Transverse colon (tissue), 4 donors: ENCODE measurements around the gene CUZD1. TPM values are rescaled to one million over a fixed set of nuclear protein-coding genes. Genes with fewer than 3 reads are reported as not detected.

ENCODE experiments used
- DNase-seq: peaks from one replicate; pipeline ENCODE4 v3.0.0-alpha.2; 2019
- H3K27ac ChIP-seq, 4 donors: fragments of 200-600 bp; sonication (generic); 2 replicates each; pipeline ENCODE4 v1.5.1; 2016 to 2018; ENCODE audit warnings: inconsistent platforms in 4 of 4
- H3K27me3 ChIP-seq: fragments of 200-600 bp; sonication (generic); 2 replicates; pipeline ENCODE4 v1.5.1; 2017; ENCODE audit warnings: inconsistent platforms
- H3K36me3 ChIP-seq, 4 donors: fragments of 200-600 bp; sonication (generic); 2 replicates each; pipeline ENCODE4 v1.5.1; 2017 to 2019; ENCODE audit warnings: inconsistent platforms in 4 of 4
- H3K4me1 ChIP-seq, 4 donors: fragments of 200-600 bp; sonication (generic); 2 replicates each; pipeline ENCODE4 v1.5.1; 2017 to 2020; ENCODE audit warnings: inconsistent platforms in 4 of 4
- H3K4me3 ChIP-seq, 4 donors: fragments of 200-600 bp; sonication (generic); 1 replicate in 1 of 4; 2 replicates in 3 of 4; pipeline versions ENCODE4 v1.5.1 to v1.6.1; 2017 to 2019; ENCODE audit warnings: inconsistent platforms in 4 of 4
- H3K9me3 ChIP-seq, 2 donors: fragments of 200-600 bp; sonication (generic); 2 replicates each; pipeline ENCODE4 v1.5.1; 2017 to 2019; ENCODE audit warnings: inconsistent platforms in 2 of 2
- CTCF ChIP-seq, 5 experiments: fragments of 200-600 bp in 3 of 5; fragments of 450-650 bp in 2 of 5; sonication (generic) in 3 of 5; IDR thresholded peaks; 1 replicate in 2 of 5; 2 replicates in 3 of 5; pipeline ENCODE4 v1.5.1; 2016 to 2017; ENCODE audit warnings: antibody characterized with exemption in 5 of 5, inconsistent platforms in 3 of 5, mild to moderate bottlenecking in 2 of 5, moderate library complexity in 1 of 5
- EP300 ChIP-seq: sonication (generic); formaldehyde crosslinking; IDR thresholded peaks from one replicate; pipeline ENCODE4 v1.6.1; 2017; ENCODE audit warnings: antibody characterized with exemption, low read depth
- POLR2A ChIP-seq: fragments of 450-650 bp; IDR thresholded peaks from one replicate; pipeline ENCODE4 v1.6.1; 2016; ENCODE audit warnings: antibody characterized with exemption, mild to moderate bottlenecking, moderate library complexity
- POLR2AphosphoS5 ChIP-seq, 3 donors: sonication (generic); formaldehyde crosslinking; IDR thresholded peaks; one replicate each; pipeline ENCODE4 v1.6.1; 2016; ENCODE audit warnings: antibody characterized with exemption in 3 of 3
- WGBS, 2 donors: methylation state at CpG; one replicate each; pipeline ENCODE4 v1.1.5; 2018; ENCODE audit warnings: low coverage in 1 of 2; 5-methylcytosine and 5-hydroxymethylcytosine counted together
- in situ Hi-C, 4 donors: fragments of 200-750 bp; cut with MboI; loops; one replicate each; pipeline versions ENCODE4 v1.15.0 to v1.15.1; 2017; ENCODE audit warnings: low sequenced_read_pairs in 3 of 4, low pct_ligation_motif_present in 1 of 4, low pct_unique_long_range_greater_than_20kb in 1 of 4
- intact Hi-C: fragments of 100-400 bp; cut with DNase I; formaldehyde crosslinking; loops from one replicate; pipeline ENCODE4 v1.15.1; 2023; ENCODE audit warnings: low total_unique reads
- total RNA-seq, 4 donors: library from RNA; depleted of rRNA; stranded (reverse); fragments of >200 nt; gene quantifications; one replicate each; pipeline ENCODE4 v1.1.0, GENCODE V29; 2016

CUZD1 gene
- total RNA-seq, 4 donors from 2014 or later = 0.41 to 1.1 TPM; not detected in 2

GRCh38 chr10:122852261-122852660 lies 6.6 kb upstream of the CUZD1 start:
- no peak overlapping the region for H3K4me3 ChIP-seq
- H3K27me3 ChIP-seq = no peaks in the 10 kb centered on the region
- no peak for DNase-seq
- TF ChIP-seq POLR2AphosphoS5 (IDR thresholded peaks at IDR 0.05) = no peak
- TF ChIP-seq EP300 = no peak
- no peak for TF ChIP-seq CTCF (IDR thresholded peaks at IDR 0.05)
- no peak for TF ChIP-seq POLR2A
- H3K4me1 ChIP-seq = no peaks in the 10 kb centered on the region
- no peaks in the 10 kb centered on the region for H3K36me3 ChIP-seq
- H3K9me3 ChIP-seq = no peaks in the 10 kb centered on the region
- WGBS, 2 donors = 83 to 95% methylated on average over 1 to 2 of the region's 2 CpGs
- intact Hi-C loops = loop anchor here (2.0 kb wide), 1 partner anchor 63 kb away; no protein-coding TSS in a partner anchor
- in situ Hi-C loops = no loop called here
- no peak overlapping the region for H3K27ac ChIP-seq

- DNase-seq = no peak
- whole genome bisulfite sequencing, 2 donors = 80 to 86% methylated on average over 4 to 5 of the region's 5 CpGs
- Histone ChIP-seq H3K4me3 (no peak overlapping the region), H3K36me3 (no peaks in the 10 kb centered on the region), H3K27ac (no peak overlapping the region), H3K27me3 (no peaks in the 10 kb centered on the region), H3K4me1 (no peaks in the 10 kb centered on the region), H3K9me3 (no peaks in the 10 kb centered on the region)
- intact Hi-C loops = no loop called here
- no peak for TF ChIP-seq CTCF (IDR thresholded peaks at IDR 0.05)
- TF ChIP-seq POLR2A = no peak
- TF ChIP-seq POLR2AphosphoS5 (IDR thresholded peaks at IDR 0.05) = no peak
- no peak for TF ChIP-seq EP300
- in situ Hi-C loops = no loop called here
Observed at GRCh38 chr10:122850705-122851640, 5.3 kb upstream of the CUZD1 start.

GRCh38 chr10:122849900-122850605 lies 4.4 kb upstream of the CUZD1 start:
- intact Hi-C loops (no loop called here), in situ Hi-C loops (no loop called here)
- H3K9me3 ChIP-seq = no peaks in the 10 kb centered on the region
- H3K4me3 ChIP-seq = no peak overlapping the region
- 73 to 90% methylated on average over 10 to 12 of the region's 12 CpGs for WGBS, 2 donors
- H3K4me1 ChIP-seq = no peaks in the 10 kb centered on the region
- H3K36me3 ChIP-seq = no peaks in the 10 kb centered on the region
- no peak overlapping the region for H3K27ac ChIP-seq
- TF ChIP-seq POLR2AphosphoS5 (IDR thresholded peaks at IDR 0.05) = no peak
- TF ChIP-seq CTCF (IDR thresholded peaks at IDR 0.05) = no peak
- TF ChIP-seq POLR2A = no peak
- TF ChIP-seq EP300 = no peak
- H3K27me3 ChIP-seq = no peaks in the 10 kb centered on the region
- DNase-seq = no peak

GRCh38 chr10:122849090-122849489 lies 3.4 kb upstream of the CUZD1 start:
- Histone ChIP-seq H3K4me3 (no peak overlapping the region), H3K27ac (no peak overlapping the region), H3K36me3 (no peaks in the 10 kb centered on the region), H3K4me1 (no peaks in the 10 kb centered on the region), H3K9me3 (no peaks in the 10 kb centered on the region), H3K27me3 (no peaks in the 10 kb centered on the region)
- WGBS, 2 donors = 85 to 95% methylated on average over 2 of the region's 2 CpGs
- TF ChIP-seq POLR2A (no peak), EP300 (no peak), POLR2AphosphoS5 (IDR thresholded peaks at IDR 0.05) (no peak), CTCF (IDR thresholded peaks at IDR 0.05) (no peak)
- in situ Hi-C loops (no loop called here), intact Hi-C loops (no loop called here)
- DNase-seq = no peak
